HG03064 (cell line): ENCODE measurements around the gene ALDH1L1.

ENCODE experiments used
- ATAC-seq: cut with Tn5 transposase; IDR thresholded peaks from one replicate; pipeline ENCODE4 v1.9.1; 2021; ENCODE audit warnings: low read depth; ENCODE audit not compliant: unreplicated experiment

ALDH1L1 gene

DNA sequence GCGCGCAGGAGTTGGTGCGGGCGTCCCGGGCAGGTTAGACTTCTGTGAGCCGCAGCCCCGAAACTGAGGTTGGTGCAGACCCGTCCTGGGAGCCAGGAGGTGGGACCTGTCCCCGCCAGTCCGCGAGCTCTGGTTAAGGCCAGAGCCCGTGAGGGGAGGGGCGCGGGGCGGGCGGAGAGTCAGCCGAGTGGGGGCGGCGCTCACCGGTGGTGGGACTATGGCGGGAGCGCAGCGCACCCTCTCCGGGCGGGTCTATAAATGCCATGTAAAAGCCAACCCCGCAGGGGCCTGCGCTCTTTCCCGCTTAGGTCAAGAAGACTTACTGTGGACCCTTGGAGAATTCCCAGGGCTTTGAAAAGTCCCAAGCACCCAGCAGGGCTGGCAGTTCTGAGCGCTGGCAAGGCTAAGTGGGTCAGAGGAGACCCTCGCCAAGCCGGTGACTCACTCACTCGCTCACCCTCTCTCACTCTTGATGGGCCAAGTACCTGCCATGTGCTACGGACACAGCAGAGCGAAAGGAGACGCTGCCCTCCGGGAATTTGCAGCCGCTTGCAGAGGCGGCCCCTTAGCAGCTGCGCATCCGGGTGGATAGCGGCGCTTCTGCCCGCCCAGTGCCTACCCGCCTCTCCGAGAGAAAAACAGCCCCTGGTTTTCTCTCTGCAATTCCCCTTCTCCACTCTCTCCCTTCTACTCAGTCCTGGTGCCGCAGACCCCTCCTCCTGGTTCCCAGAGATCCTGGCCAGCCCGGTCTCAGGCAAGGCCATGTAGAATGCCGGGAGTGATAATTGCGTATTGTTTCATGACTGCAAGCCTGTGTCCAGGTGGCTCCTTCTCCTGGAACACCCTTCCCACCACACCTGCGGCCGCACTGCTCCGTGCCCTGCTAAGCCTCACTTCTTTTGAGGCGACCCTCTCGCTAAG, at the start of gene ALDH1L1:
Gene ALDH1L1, minus strand, starts transcription at position 110 of the 921 bp plus-strand sequence. CDS start 19,607 bp downstream, outside the sequence.
- ATAC-seq, result no peak

DNA sequence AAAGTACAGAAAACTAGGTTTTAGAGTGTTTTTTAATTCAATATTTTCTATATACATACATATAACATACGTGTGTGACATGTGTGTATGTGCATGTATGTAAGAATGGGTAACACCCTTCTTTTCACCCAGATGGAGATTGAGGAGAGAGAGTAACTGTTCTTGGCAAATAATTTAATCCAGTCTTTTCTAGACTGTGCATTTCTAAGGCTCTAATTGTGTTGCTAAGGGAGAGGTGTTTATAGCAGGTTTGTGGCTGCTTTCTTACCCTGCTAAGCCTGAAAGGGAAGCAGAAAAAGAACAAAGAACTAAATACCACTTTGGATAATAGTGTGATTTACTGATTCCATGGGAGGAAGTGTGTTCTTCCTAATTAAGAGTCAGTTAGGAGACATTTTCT, 46.0 kb upstream of the ALDH1L1 start:
- no peak for ATAC-seq

DNA sequence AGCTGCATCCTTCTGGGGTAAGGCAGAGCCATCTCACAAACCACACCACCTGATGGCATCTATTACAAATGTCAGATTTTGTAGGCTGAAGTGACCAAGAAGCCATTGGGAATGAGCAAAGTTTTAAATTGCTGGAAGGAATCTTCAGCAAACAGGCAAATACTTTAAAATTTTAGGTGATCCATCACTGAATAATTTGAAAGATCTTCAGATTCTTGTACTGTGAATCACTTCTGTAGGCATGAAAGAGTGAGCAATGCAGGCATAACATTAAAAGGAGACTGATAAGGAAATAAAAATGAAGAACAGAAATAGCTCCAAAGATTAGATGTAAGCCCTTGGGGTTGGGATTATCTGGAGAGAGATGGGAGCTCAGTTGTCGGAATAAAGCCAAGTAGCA, 36.0 kb upstream of the ALDH1L1 start:
- ATAC-seq, result no peak

DNA sequence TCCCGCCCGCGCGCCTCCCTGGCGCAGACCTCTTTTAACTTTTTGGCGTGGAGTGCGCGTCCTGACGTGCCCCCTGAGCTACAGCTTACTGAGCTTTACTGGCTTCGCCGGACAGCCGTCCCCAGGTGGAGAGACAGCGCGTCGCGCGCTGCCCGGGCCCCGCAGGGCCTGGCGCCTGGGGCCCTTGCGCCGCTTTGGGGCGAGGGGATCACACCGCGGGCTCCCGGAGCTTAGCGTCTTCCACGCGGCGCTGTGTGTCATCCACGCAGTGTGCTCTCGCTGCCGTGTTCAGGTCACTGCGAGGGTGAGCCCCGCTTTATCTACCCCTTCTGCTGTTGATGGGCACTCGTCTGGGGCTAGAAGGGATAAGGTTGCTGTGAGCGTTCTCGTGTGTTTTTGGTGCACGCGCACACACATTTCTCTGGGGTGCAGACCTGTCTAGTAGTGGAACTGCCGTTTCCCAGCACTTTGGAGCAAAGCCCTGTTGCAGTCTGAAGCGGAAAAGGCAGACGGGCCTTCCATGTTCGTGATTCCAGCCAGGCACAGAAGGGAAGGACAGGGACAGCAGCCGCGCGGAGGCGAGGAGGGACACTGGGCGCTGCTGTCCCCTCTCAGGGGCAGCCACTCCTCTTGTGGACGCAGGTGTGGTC, 33.1 kb upstream of the ALDH1L1 start:
- ATAC-seq, result no peak

DNA sequence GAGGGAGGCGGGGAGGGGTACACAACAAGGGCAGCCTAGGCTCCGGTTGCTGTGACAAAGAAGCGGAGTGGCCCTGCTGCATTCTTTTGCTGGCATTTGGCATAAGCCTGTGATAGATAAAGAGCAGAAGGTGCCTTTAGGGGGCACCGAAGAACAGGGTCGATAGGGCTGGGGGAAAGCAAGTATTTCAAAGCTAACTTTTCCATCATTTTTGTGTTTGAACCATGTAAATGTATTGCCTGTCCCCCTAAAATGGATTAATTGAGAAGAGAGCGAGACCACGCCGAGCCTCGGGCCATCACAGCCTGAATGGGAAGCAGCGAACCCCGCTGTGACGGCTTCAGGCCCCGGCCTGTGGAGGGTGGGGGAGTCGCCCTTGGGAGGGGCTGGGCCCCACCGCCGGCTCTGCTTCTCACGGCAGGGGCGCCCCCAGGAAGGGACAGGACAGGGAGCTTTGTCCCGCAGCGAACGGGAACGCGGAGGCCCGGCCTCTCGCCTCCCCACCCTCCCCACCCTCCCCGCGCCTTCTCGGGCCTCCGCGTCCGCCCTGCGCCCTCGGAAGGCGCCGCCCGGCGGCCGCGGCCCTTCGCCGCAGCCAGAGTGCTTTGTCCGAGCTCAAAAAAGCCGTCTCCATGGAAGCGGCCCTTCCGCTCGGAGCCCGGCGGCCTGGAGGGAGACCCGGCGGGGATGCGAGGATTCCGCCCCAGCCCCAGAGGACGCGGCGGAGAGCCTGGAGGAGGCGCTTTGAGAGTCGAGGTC, 32.4 kb upstream of the ALDH1L1 start:
- ATAC-seq, result no peak

DNA sequence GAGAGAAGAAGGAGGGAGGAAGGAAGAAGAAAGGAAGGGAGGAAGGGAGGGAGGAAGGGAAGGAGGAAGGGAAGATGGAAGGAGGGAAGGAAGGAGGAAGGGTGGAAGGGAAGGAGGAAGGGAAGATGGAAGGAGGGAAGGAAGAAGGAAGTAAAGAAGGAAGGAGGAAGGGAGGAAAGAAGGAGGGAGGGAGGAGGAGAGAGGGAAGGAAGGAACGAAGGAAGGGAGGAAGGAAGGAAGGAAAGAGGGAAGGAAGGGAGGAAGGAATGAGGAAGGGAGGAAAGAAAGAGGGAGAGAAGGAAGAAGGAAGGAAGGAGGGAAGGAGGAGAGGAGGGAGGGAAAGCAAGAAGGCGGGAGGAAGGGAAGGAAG, 31.8 kb upstream of the ALDH1L1 start:
- ATAC-seq, result no peak

DNA sequence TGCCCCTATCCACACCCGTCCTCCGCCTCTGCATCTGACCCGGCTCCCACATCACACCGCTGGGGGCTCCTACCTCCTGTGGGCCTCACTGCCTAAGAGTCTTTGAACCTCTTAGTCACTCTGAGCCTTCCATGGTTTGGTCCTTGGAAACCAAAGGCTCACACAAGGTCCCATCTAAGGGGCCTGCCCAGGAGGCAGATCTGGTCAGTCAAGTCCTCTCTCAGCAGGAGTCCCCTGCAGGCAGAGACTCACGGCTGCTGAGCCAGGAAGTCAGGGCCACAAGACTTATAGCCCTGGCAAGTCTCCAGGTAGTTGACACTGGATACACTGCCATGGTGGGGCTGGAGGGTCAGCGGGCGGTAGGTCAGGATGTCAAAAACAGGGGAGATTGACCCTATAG, 31.2 kb upstream of the ALDH1L1 start:
- ATAC-seq, result no peak

DNA sequence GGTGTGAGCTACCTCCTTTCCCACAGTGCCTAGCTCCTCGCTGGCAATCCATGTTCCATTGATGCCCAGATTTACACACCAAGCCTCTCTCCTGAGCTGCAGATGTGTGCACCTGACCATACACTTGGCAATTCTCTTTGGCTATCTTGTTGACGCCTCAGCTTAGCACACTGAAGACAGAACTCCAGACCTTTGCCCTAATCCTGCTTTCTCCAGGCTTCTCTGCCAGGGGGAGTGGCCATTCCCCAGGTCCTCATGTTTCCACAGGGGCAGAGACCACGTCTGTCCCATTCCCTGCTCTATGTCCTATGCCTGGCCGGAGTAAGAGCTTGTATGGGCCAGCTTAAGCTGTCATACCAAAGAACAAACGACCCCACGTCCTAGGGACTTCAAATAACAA, 30.2 kb upstream of the ALDH1L1 start:
- no peak for ATAC-seq

DNA sequence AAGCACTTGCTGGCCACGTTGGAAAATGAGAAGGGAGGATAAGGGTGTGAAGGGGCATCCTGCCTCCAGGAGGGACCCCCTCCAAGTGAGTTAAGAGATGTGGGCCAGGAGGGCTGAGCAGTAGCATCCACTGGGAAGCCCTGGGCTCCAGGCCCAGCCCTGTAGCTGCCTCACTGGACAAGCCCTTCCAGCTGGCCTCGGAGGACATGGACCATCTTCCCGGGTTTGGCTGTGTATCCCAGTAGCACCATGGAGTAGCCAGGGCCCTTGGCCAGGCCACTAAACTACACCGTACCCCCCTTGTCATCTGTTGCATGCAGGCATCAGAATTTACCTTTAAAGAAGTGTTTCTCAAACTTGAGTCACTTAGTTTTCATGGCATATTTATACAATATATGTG, 29.4 kb upstream of the ALDH1L1 start:
- no peak for ATAC-seq

DNA sequence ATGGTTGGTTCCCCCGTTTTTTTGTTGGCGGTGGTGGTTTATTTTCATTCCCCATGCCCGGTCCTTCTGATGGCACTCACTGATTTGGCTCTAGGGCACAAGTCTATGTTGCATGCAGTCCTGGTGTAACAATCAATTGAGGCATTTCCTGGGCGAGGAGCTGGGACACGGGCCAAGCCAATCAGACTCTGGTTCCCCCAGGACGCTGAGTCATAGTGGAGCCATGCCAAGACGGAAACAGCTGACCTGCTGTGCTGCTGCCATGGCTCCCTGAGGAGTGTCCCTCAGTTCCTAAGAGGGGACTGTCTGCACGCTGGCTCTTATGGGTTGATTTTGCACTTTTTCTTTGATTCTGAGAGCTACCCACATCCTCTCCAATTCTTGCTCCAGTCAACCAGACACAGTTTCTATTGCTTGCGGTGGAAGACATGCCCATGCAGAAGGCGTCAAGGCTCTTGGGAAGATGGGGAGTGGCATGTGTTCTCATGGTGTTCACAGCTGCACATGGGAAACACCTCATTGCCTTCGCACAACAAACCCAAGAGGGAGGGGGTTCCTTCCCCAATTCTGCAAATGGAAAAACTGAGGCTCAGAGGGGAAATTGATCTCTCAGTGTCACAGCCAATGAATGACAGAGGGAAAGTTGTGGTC, 28.3 kb upstream of the ALDH1L1 start:
- ATAC-seq, result no peak

DNA sequence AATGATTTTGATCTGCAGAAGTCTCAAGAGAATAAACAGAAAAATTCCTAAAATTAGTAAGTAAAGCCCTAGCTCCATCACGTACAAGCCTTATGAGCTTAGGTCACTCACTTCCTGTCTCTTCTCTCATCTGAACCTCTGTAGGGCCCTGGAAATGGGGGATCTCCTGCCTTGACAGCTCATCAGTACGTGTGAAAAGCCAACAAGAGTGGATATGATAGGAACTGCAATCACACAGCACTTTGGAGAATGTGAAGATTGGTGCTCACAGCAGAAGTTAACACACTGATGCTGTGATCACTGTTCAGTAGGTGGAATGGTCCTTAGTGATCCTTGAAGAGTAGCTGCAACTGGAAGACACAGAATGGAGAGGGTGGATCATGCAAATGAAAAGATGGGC, 27.8 kb upstream of the ALDH1L1 start:
- ATAC-seq, result no peak

DNA sequence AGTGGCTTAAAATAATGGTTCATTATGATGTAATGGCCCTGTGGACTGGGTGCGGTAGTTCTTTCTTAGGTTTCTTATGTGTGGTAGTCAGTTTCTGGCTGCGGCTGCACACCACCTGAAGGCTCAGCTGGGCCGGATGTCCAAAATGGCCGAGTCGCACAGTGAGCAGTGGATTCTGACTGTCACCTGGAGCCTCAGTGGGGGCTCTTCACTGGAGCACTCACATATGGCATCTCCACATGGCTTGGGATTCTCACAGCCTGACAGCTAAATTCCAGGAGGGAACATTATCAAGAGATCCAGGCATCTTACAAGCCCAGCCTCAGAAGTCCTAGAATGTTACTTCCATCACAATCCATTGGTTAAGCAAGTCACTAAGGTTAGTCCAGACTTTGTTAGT, 26.8 kb upstream of the ALDH1L1 start:
- no peak for ATAC-seq

DNA sequence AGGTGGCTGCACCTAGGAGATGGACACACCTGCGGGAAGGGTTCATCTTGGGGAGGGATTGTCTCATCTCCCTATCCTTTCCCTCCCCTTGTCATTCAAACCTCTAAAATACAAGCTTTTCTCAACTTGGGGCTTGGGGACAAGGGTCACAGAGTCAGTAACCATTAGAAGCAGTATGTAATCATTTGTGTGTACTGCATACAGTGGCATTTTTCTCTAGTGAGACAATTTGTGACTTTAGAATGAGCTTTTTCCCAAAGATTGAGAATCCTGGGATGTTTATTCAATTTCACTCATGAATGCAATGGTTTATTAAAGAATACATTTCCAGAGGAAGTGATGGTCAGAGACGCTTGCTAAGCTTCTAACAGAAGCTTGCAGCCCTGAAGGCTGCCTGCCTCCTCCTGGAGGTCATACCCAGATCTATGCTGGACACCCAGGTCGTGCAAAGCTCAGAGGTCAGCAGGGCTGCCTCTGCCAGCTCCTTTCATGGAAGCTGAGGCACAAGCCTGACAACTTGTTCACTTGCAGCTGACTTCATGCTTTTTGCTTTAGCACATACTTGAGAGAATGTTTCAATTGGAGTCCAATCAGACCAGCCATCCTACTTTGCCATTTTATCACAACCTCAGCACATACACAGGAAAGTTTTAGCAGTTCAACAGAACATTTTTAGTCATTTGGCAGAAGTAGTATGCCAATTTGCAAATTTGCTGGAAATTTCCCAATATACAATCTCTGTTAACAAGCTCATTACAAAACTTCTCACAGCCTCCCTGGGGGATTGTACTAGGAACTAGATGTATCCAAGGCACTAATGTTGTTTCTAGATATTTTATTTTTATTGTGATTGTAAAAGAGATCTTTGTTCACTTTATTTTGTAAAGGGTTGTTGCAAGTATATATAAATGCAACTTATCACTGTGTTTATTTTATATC, 25.6 kb upstream of the ALDH1L1 start:
- ATAC-seq, result no peak

DNA sequence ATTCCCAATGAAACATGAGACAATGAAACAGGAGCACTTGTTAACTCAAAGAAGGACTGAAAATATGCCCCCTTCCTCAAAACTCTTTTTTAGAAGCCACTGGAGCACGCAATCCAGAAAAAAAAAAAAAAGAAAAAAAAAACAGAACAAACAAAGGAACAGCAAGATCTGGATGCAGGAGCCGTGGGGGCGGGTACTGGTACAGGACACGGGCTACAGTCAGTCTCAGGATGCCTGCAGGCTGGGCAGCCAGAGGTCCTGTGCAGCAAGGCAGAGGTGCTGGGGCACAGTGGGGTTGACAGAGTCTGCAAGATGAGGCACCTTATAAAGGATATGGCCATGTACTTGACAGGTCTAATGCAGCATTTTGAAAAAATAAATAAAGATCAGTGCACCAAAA, 22.3 kb upstream of the ALDH1L1 start:
- no peak for ATAC-seq

DNA sequence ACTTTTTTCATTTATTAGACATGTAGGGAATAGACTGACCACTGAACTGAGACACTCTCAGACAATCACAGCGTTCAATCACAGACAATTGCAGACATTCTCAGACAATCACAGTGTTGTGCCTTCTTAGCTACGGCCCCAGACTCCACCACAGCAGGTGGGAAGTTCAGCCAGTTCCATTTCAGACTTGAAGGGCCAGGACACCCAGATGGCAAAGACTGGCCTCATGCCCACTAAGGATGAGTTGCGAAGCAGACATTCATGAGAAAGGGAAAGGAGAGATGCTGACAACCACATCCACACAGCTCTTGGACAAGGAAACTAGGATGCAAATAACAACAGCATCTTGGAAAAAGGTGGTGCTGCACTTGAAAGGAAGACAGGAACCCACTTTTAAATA, 21.9 kb upstream of the ALDH1L1 start:
- ATAC-seq, result no peak

DNA sequence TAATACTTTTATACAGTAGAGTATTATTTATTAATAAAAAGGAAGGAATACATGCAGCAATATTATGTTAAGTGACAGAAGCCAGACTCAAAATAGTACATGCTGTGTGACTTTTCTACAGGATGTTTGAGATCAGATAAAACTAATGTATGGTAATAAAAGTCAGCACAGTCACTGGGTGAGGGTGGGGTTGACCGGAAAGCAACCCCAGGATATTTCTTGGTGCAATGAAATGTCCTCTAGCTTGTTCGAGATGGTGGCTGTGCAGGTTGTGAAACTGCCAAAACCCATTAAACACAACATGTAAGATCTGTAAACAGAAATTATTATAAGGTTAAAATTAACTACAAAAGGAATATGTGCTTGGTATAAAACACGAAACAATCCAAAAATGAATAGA, 20.8 kb upstream of the ALDH1L1 start:
- ATAC-seq, result no peak

DNA sequence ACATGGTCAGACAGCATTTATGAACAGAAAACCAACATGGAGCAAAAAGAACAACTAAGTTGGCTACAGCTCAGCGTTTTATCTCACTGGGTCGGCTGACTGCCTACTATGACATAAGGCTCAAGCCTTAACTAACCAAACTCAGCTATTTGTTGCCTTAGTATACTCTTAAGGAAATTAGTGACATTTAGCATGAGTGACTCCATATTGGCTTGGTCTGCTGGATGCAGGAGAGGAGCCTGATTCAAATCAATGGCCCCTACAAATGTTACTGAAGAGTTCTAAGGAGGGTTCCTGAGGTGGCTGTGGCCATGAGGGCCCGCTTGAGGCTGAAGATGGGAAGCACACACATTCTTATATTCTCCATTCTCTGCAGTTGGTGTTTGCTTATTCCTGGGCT, 20.1 kb upstream of the ALDH1L1 start:
- no peak for ATAC-seq

DNA sequence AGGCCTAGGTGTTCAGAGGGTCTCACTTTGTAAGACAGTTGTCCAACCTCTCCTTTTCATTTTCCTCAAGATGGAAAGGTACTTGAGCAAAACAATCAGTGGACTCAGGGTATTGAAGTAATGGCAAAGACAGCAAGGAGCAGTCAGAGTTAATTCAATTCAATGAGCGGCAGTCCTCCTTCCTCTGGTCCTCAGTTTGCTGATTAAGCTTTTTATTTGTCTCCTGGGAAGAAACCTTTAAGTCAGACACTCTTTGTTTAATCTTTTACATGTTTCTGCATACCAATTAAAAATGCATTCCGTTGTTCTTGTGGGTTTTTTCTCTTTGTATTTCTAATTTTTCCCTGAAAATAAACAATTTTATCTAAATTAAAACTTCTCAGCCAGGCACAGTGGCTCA, 18.9 kb upstream of the ALDH1L1 start:
- ATAC-seq, result no peak

DNA sequence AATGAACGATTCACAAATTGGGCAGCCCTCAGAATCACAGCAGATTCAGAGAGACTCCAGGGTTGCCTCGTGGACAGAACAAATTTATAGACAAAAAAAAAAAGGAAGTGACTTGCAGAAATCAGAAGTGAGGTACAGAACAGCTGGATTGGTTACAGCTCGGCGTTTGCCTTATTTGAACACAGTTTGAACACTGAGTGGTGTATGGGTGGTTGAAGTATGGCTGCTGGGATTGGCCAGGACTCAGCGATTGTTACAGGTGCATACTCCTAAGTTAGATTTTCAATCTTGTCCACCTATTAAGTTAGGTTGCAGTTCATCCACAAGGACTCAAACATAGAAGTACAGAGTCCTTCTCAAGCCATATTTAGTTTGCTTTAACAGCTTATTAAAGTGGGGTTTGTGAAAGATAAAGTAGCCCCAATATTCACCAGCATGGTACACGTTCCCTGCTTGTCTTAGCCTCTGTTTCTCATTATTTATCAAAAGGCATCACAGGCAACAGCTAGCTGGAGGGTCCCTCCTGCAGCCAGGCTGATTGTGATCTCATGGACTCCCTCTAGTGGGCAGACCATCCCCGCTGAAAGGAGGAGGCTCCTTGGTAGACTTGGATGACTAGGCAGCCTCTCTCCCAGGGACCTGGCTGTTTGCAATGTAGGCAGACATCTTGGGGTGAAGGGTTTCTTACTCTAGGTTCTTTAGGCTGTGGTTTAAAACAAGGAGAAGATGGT, 17.6 kb upstream of the ALDH1L1 start:
- ATAC-seq, result no peak
